Heart right ventricle (tissue), 16 donors: ENCODE data around the gene CYP2J2. TPM values are rescaled to one million over a fixed set of nuclear protein-coding genes. Genes with fewer than 3 reads are reported as not detected.
"Not testable (repeated sequence)": the region's sequence is repeated elsewhere in the genome, so short reads cannot be mapped to it uniquely, and the experiment has no call there.

Experiments used
- ATAC-seq, 8 donors: fragments of 200-7000 bp; cut with Tn5 transposase; one replicate each; pipeline ENCODE4 v1.9.1; 2020; ENCODE audit warnings: mild to moderate bottlenecking in 8 of 8, moderate library complexity in 8 of 8, moderate number of reproducible peaks in 1 of 8
- DNase-seq, 2 donors: peaks; one replicate each; pipeline ENCODE4 v3.0.0-alpha.2; 2020
- H3K27ac ChIP-seq, 10 donors: fragments of 200-600 bp; sonication (generic) in 2 of 10; one replicate each; pipeline versions ENCODE4 v1.5.0 to v1.8.0; 2020 to 2022; ENCODE audit warnings: mild to moderate bottlenecking in 3 of 10
- H3K27me3 ChIP-seq, 7 donors: fragments of 200-600 bp; one replicate each; pipeline ENCODE4 v1.8.0; 2021 to 2022; ENCODE audit warnings: mild to moderate bottlenecking in 2 of 7
- H3K36me3 ChIP-seq, 9 donors: fragments of 200-600 bp; sonication (generic) in 1 of 9; one replicate each; pipeline versions ENCODE4 v1.5.0 to v1.8.0; 2020 to 2022; ENCODE audit warnings: mild to moderate bottlenecking in 2 of 9
- H3K4me1 ChIP-seq, 9 donors: fragments of 200-600 bp; sonication (generic) in 1 of 9; one replicate each; pipeline versions ENCODE4 v1.5.0 to v1.8.0; 2020 to 2022; ENCODE audit warnings: mild to moderate bottlenecking in 4 of 9
- H3K4me3 ChIP-seq, 10 donors: fragments of 200-600 bp; sonication (generic) in 2 of 10; one replicate each; pipeline versions ENCODE4 v1.5.0 to v1.8.0; 2020 to 2022; ENCODE audit warnings: mild to moderate bottlenecking in 7 of 10, moderate library complexity in 2 of 10
- H3K9me3 ChIP-seq, 11 donors: fragments of 200-600 bp in 10 of 11; sonication (generic) in 2 of 11; one replicate each; pipeline versions ENCODE4 v1.5.0 to v1.8.0; 2013 to 2022; ENCODE audit warnings: mild to moderate bottlenecking in 2 of 11, control low read depth in 1 of 11, moderate library complexity in 1 of 11
- WGBS, 2 donors: extraction: QIAGEN DNeasy Blood & Tissue Kit; methylation state at CpG; one replicate each; pipeline ENCODE4 v1.1.7; 2013; ENCODE audit warnings: inconsistent platforms in 1 of 2; 5-methylcytosine and 5-hydroxymethylcytosine counted together
- intact Hi-C, 10 donors: fragments of 100-400 bp; cut with DNase I; formaldehyde crosslinking; loops; one replicate each; pipeline versions ENCODE4 v1.11.1 to v1.14.2; 2022
- polyA plus RNA-seq, 2 donors: library from polyadenylated mRNA; stranded (reverse); fragments of 200-250 nt; gene quantifications; one replicate each; pipeline ENCODE4 v1.2.3, GENCODE V29; 2013
- total RNA-seq, 10 donors: library from RNA; stranded (reverse); fragmentation: NEBNext Ultra II Directional in 3 of 10; extraction: Animal tissue kit (Norgen Biotek cat#: 25700) in 3 of 10; gene quantifications; one replicate each; pipeline versions ENCODE4 v1.2.1 to v1.2.4, GENCODE V29; 2021 to 2023
- TF ChIP-seq, protein P1 (sequence below), 9 donors: fragments of 200-600 bp; sonication (generic) in 2 of 9; IDR thresholded peaks; one replicate each; pipeline versions ENCODE4 v1.5.0 to v1.8.0; 2021 to 2022; ENCODE audit warnings: antibody characterized with exemption in 9 of 9, mild to moderate bottlenecking in 5 of 9, moderate library complexity in 1 of 9
- donor health status: Arrhythmogenic right ventricular cardiomyopathy.
- donor health status: ischemic (EF 13 %, LVEDD 7.1; RV severe dilation, severe dysfunction).
- donor health status: healthy with polysubstance abuse.
- donor health status: DM: no; HTN: yes; CAD: no.
- donor health status: DM: no; HTN: no; CAD: no.
- donor health status: ischemic (EF 25% LVEDD 6.9; RV normal size, moderate dysfunction).
- donor health status: ischemic (EF 25% LVEDD 5.7; RV mildly dilated, moderate dysfunction).
- donor health status: healthy.
- donor health status: DM: yes; HTN: yes; CAD: no.
- donor health status: Ischemic cardiomyopathy.
- donor health status: ischemic (EF 35%, LVEDD 5.7; RV mildly dilated, moderate dysfunction).
- donor health status: nonischemic (EF 11% LVEDD 7.7; RV severe dilation, severe dysfunction).
- donor health status: DM: yes; HTN: yes; CAD: no.
- donor health status: PGD.
- donor health status: ischemic (EF 29% LVEDD 5.4; RV normal size, mild dysfunction).
- donor health status: nonischemic (EF 23%, LVEDD 6.1; RV moderate dilation, normal function).

The CYP2J2 gene
- total and polyA plus RNA-seq, 12 donors, result 24.0 to 212 (median 130) TPM

DNA sequence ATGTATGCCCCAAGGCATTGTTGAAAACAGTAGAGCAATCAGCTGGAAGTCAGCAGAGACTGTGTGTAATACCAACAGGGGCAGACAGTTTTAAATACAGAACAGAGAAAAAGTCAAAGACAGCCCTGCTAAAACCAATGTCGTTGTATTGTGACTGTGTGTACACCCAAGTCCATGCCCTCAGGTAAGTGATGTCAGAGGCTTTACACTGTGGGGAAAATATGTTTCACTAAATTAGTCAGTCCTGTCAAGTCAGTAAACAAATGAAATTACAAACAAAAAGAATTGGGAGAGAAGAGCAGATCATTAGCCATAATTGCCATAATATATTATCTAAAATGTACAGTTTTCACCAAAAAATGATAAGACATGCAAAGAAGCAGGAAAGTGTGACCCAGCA is 2.4 kb upstream of the CYP2J2 start:
- peaks cover 0 to 49% (median 21%) of the 10 kb centered on the region in 7 donors for H3K27me3 ChIP-seq
- no peak for ATAC-seq
- peaks cover 0 to 15% (median 7%) of the 10 kb centered on the region in 11 donors for H3K9me3 ChIP-seq
- peaks cover 0 to 11% (median 0%) of the 10 kb centered on the region in 9 donors for H3K4me1 ChIP-seq
- no peak overlapping the region for H3K4me3 ChIP-seq
- TF ChIP-seq, protein P1, sequence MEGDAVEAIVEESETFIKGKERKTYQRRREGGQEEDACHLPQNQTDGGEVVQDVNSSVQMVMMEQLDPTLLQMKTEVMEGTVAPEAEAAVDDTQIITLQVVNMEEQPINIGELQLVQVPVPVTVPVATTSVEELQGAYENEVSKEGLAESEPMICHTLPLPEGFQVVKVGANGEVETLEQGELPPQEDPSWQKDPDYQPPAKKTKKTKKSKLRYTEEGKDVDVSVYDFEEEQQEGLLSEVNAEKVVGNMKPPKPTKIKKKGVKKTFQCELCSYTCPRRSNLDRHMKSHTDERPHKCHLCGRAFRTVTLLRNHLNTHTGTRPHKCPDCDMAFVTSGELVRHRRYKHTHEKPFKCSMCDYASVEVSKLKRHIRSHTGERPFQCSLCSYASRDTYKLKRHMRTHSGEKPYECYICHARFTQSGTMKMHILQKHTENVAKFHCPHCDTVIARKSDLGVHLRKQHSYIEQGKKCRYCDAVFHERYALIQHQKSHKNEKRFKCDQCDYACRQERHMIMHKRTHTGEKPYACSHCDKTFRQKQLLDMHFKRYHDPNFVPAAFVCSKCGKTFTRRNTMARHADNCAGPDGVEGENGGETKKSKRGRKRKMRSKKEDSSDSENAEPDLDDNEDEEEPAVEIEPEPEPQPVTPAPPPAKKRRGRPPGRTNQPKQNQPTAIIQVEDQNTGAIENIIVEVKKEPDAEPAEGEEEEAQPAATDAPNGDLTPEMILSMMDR (IDR thresholded peaks at IDR 0.05), result no peak
- no peak overlapping the region for H3K27ac ChIP-seq
- DNase-seq, result no peak
- intact Hi-C loops, result no loop called here
- WGBS, 2 donors, result 83 to 86% methylated on average over 1 of the region's 1 CpG
- no peaks in the 10 kb centered on the region for H3K36me3 ChIP-seq

DNA sequence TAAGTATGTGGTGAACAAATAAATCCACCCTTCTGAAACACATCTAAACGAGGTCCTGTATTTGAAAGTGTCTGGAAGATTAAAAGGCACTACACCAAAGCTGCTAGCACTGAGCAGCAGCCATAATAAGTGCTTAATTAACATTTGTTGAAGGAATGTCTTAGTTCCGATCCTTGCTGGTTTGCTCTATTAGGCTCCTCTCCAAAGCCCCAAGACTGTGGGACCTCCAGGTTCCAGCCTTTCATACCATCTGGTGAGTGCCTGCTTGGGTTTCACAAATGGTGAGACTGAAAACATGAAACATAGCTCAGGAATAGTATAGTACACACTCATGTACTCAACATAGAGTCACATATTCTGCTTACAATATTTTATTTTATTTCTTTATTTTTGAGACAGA is 640 bp upstream of the CYP2J2 start:
- ATAC-seq, result peak in 6 of 8 donors; percentile 6 to 24 (median 14)
- Histone ChIP-seq H3K27ac (peak overlapping the region in 9 of 10 donors; percentile 23 to 97 (median 83)), H3K4me3 (peak overlapping the region in 9 of 10 donors; percentile 36 to 64 (median 61)), H3K9me3 (peaks cover 0 to 20% (median 7%) of the 10 kb centered on the region in 11 donors), H3K36me3 (no peaks in the 10 kb centered on the region), H3K27me3 (peaks cover 0 to 50% (median 21%) of the 10 kb centered on the region in 7 donors), H3K4me1 (peaks cover 0 to 11% (median 0%) of the 10 kb centered on the region in 9 donors)
- TF ChIP-seq, protein P1 (IDR thresholded peaks at IDR 0.05), result no peak
- WGBS, 2 donors, result 27 to 38% methylated on average over 2 of the region's 2 CpGs
- intact Hi-C loops, result no loop called here
- DNase-seq, result no peak

DNA sequence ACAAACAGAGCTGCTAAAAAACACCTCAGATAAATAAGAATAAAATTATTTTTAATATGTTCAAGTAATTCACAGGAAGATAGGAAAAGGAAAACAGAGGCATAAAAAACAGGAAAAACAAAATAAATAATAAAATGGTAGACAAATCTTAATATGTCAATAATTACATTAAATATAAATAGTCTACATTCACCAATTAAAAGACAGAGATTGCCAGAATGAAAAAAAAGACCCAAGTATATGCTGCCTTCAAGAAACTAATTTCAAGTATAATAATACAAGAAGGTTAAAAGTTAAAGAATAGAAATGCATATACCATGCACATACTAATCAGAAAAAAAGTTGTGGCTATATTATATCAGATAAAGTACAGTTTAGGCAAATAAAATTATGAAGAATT is 1.9 kb downstream of the CYP2J2 start:
- ATAC-seq (no peak), DNase-seq (no peak)
- H3K4me3 ChIP-seq, result peak overlapping the region in 6 of 10 donors; percentile 44 to 64 (median 62)
- TF ChIP-seq, protein P1 (IDR thresholded peaks at IDR 0.05), result no peak
- intact Hi-C loops, result no loop called here
- peak overlapping the region in 4 of 10 donors; percentile 83 to 97 (median 90) for H3K27ac ChIP-seq
- peaks cover 0 to 50% (median 15%) of the 10 kb centered on the region in 7 donors for H3K27me3 ChIP-seq
- H3K9me3 ChIP-seq, result peaks cover 0 to 20% (median 7%) of the 10 kb centered on the region in 11 donors
- no peaks in the 10 kb centered on the region for H3K36me3 ChIP-seq
- peaks cover 0 to 24% (median 1%) of the 10 kb centered on the region in 9 donors for H3K4me1 ChIP-seq

DNA sequence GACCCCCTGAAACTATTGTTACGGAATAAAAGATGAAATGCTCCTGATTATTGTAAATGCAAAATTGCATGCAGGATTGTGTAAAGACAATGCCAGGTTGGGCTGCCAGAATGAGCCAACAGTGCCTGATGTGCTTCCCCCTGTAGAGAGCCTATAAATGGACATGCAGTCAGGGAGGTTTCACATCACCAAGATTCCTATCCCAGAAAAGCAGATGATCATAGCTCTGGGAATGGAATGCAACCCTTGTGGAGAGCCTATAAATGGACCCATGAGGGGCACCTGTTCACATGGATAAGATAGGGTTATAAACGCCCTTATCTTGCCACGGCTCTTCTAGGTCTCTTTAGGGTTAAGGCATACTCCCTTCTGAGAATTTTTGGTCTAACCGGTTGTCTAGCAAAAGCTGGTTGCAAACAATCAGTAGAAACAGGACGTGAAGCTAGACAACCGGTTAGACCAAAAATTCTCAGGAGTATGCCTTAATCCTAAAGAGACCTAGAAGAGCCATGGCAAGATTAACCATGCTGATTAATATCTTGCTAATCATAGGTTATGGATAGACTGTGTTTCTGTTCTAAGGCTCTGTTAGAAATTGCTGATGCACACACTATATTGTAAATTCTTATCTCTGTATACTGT is 5.2 kb downstream of the CYP2J2 start:
- Histone ChIP-seq H3K4me3 (peak overlapping the region in 5 of 10 donors; percentile 22 to 63 (median 35)), H3K9me3 (peaks cover 0 to 20% (median 7%) of the 10 kb centered on the region in 11 donors), H3K27ac (peak overlapping the region; percentile 12 to 92 (median 86)), H3K4me1 (peaks cover 0 to 45% (median 23%) of the 10 kb centered on the region in 9 donors), H3K27me3 (peaks cover 0 to 20% (median 2%) of the 10 kb centered on the region in 7 donors)
- DNase-seq, result peak in 1 of 2 donors; percentile 41
- H3K36me3 ChIP-seq, intact Hi-C loops: not testable (repeated sequence)
- peak in 4 of 8 donors; percentile 31 to 65 (median 48) for ATAC-seq
- WGBS, 2 donors, result 38 to 54% methylated on average over 6 of the region's 6 CpGs

DNA sequence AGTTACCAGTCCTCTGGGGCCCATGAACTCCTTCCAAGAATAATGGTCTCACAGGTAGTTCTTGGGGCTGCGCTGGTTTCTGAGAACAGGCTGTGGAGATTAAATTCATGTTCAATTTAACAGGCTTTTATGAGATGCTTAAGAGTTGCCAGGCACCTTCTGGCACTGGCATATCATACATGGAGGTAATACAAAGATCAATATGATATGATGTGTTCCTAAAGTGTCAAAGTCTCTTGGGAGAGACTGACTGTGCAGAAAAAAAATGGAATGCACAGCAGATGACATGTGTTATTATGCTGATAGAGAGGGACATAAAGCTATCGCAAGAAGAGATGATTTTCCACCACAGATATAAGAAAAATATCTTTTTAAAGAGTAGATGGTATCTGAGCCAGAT is 6.8 kb downstream of the CYP2J2 start:
- Histone ChIP-seq H3K4me1 (peaks cover 0 to 56% (median 32%) of the 10 kb centered on the region in 9 donors), H3K9me3 (peaks cover 0 to 17% (median 6%) of the 10 kb centered on the region in 11 donors), H3K36me3 (no peaks in the 10 kb centered on the region), H3K27ac (peak overlapping the region in 8 of 10 donors; percentile 7 to 92 (median 88)), H3K4me3 (no peak overlapping the region), H3K27me3 (peaks cover 0 to 5% (median 0%) of the 10 kb centered on the region in 7 donors)
- intact Hi-C loops, result no loop called here
- 70 to 74% methylated on average over 2 of the region's 2 CpGs for WGBS, 2 donors
- ATAC-seq, result no peak
- TF ChIP-seq, protein P1 (IDR thresholded peaks at IDR 0.05), result no peak
- DNase-seq, result no peak
